Vagina (tissue), 2 donors: Measurements from ENCODE around the gene SURF4. TPM values are rescaled to one million over a fixed set of nuclear protein-coding genes. Genes with fewer than 3 reads are reported as not detected.

Experiments used
- DNase-seq, 2 donors: peaks; one replicate each; pipeline ENCODE4 v3.0.0-alpha.2; 2017; ENCODE audit errors: extremely low spot score in 2 of 2
- H3K27ac ChIP-seq: fragments of 200-600 bp; sonication (generic); one replicate; pipeline ENCODE4 v1.5.1; 2019
- H3K27me3 ChIP-seq: fragments of 200-600 bp; sonication (generic); one replicate; pipeline ENCODE4 v1.5.1; 2019
- H3K36me3 ChIP-seq, 2 donors: fragments of 200-600 bp; sonication (generic); one replicate each; pipeline ENCODE4 v1.5.1; 2017 to 2019
- H3K4me1 ChIP-seq: fragments of 200-600 bp; sonication (generic); one replicate; pipeline ENCODE4 v1.5.1; 2019
- H3K4me3 ChIP-seq, 2 donors: fragments of 200-600 bp; sonication (generic); 1 replicate in 1 of 2; 2 replicates in 1 of 2; pipeline ENCODE4 v1.5.1; 2016 to 2019
- H3K9me3 ChIP-seq: fragments of 200-600 bp; sonication (generic); one replicate; pipeline ENCODE4 v1.5.1; 2019
- CTCF ChIP-seq, 3 experiments: fragments of 450-650 bp in 2 of 3; fragments of 200-600 bp in 1 of 3; sonication (generic) in 1 of 3; IDR thresholded peaks; one replicate each; pipeline ENCODE4 v1.5.1; 2017 to 2019; ENCODE audit warnings: antibody characterized with exemption in 3 of 3, mild to moderate bottlenecking in 2 of 3, moderate library complexity in 2 of 3
- POLR2A ChIP-seq, 2 donors: fragments of 450-650 bp; IDR thresholded peaks; one replicate each; pipeline ENCODE4 v1.6.1; 2017; ENCODE audit warnings: antibody characterized with exemption in 2 of 2, mild to moderate bottlenecking in 2 of 2, moderate library complexity in 2 of 2
- POLR2AphosphoS5 ChIP-seq, 2 donors: sonication (generic); formaldehyde crosslinking; IDR thresholded peaks; one replicate each; pipeline ENCODE4 v1.9.0; 2017; ENCODE audit warnings: antibody characterized with exemption in 2 of 2, mild to moderate bottlenecking in 2 of 2, low read depth in 1 of 2; ENCODE audit not compliant: insufficient read depth in 1 of 2
- intact Hi-C: fragments of 100-400 bp; cut with DNase I; formaldehyde crosslinking; loops from one replicate; pipeline ENCODE4 v1.15.1; 2023
- total RNA-seq: library from RNA; depleted of rRNA; stranded (reverse); fragments of >200 nt; gene quantifications from one replicate; pipeline ENCODE4 v1.2.3, GENCODE V29; 2016

SURF4 gene
- total RNA-seq, 1 donor from 2014 or later = 112 TPM

- no peak for DNase-seq
- intact Hi-C loops = no loop called here
- Histone ChIP-seq H3K27me3 (no peaks in the 10 kb centered on the region), H3K4me3 (no peak overlapping the region), H3K9me3 (no peaks in the 10 kb centered on the region), H3K36me3 (no peaks in the 10 kb centered on the region), H3K4me1 (no peaks in the 10 kb centered on the region), H3K27ac (no peak overlapping the region)
- TF ChIP-seq POLR2AphosphoS5 (IDR thresholded peaks at IDR 0.05; ENCODE audit: insufficient read depth in 1 of 2, low read depth in 1 of 2) (no peak), CTCF (IDR thresholded peaks at IDR 0.05) (no peak), POLR2A (IDR thresholded peaks at IDR 0.05) (no peak)
Observed at GRCh38 chr9:133389562-133389961, 13.7 kb upstream of the SURF4 start.

GRCh38 chr9:133389025-133389557, 13.2 kb upstream of the SURF4 start:
- Histone ChIP-seq H3K27ac (no peak overlapping the region), H3K4me3 (no peak overlapping the region), H3K27me3 (no peaks in the 10 kb centered on the region), H3K4me1 (no peaks in the 10 kb centered on the region), H3K9me3 (no peaks in the 10 kb centered on the region), H3K36me3 (no peaks in the 10 kb centered on the region)
- no peak for TF ChIP-seq CTCF (IDR thresholded peaks at IDR 0.05)
- no peak for TF ChIP-seq POLR2AphosphoS5 (IDR thresholded peaks at IDR 0.05; ENCODE audit: insufficient read depth in 1 of 2, low read depth in 1 of 2)
- no peak for TF ChIP-seq POLR2A (IDR thresholded peaks at IDR 0.05)
- no peak for DNase-seq
- intact Hi-C loops = no loop called here

GRCh38 chr9:133387680-133388079, 11.8 kb upstream of the SURF4 start:
- Histone ChIP-seq H3K27me3 (no peaks in the 10 kb centered on the region), H3K4me1 (no peaks in the 10 kb centered on the region), H3K27ac (no peak overlapping the region), H3K36me3 (no peaks in the 10 kb centered on the region), H3K4me3 (no peak overlapping the region), H3K9me3 (no peaks in the 10 kb centered on the region)
- no peak for TF ChIP-seq CTCF (IDR thresholded peaks at IDR 0.05)
- DNase-seq = no peak
- intact Hi-C loops = no loop called here

GRCh38 chr9:133386338-133386737, 10.5 kb upstream of the SURF4 start:
- TF ChIP-seq POLR2AphosphoS5 (IDR thresholded peaks at IDR 0.05; ENCODE audit: insufficient read depth in 1 of 2, low read depth in 1 of 2) = no peak
- no peak for TF ChIP-seq CTCF (IDR thresholded peaks at IDR 0.05)
- no peak for TF ChIP-seq POLR2A (IDR thresholded peaks at IDR 0.05)
- no peak overlapping the region for H3K27ac ChIP-seq
- intact Hi-C loops = no loop called here
- no peak for DNase-seq
- H3K9me3 ChIP-seq = no peaks in the 10 kb centered on the region
- H3K36me3 ChIP-seq = no peaks in the 10 kb centered on the region
- no peaks in the 10 kb centered on the region for H3K4me1 ChIP-seq
- H3K4me3 ChIP-seq = no peak overlapping the region
- no peaks in the 10 kb centered on the region for H3K27me3 ChIP-seq

- no peaks in the 10 kb centered on the region for H3K4me1 ChIP-seq
- H3K27ac ChIP-seq = no peak overlapping the region
- TF ChIP-seq POLR2A (IDR thresholded peaks at IDR 0.05) = no peak
- TF ChIP-seq CTCF (IDR thresholded peaks at IDR 0.05) = no peak
- no peak for TF ChIP-seq POLR2AphosphoS5 (IDR thresholded peaks at IDR 0.05; ENCODE audit: insufficient read depth in 1 of 2, low read depth in 1 of 2)
- no peak for DNase-seq
- H3K9me3 ChIP-seq = no peaks in the 10 kb centered on the region
- H3K27me3 ChIP-seq = no peaks in the 10 kb centered on the region
- no peak overlapping the region for H3K4me3 ChIP-seq
- H3K36me3 ChIP-seq = no peaks in the 10 kb centered on the region
- intact Hi-C loops = no loop called here
Observed at GRCh38 chr9:133385452-133385851, 9.6 kb upstream of the SURF4 start.
